SW 1271 (cell line): Measurements from ENCODE around the gene ATXN7L1.
"Not testable (repeated sequence)": the region's sequence is repeated elsewhere in the genome, so short reads cannot be mapped to it uniquely, and the experiment has no call there.

Source experiments
- DNase-seq, 2 experiments: peaks; one replicate each; lab custom pipeline; 2025; lab: John Stamatoyannopoulos, UW

The ATXN7L1 gene

DNA sequence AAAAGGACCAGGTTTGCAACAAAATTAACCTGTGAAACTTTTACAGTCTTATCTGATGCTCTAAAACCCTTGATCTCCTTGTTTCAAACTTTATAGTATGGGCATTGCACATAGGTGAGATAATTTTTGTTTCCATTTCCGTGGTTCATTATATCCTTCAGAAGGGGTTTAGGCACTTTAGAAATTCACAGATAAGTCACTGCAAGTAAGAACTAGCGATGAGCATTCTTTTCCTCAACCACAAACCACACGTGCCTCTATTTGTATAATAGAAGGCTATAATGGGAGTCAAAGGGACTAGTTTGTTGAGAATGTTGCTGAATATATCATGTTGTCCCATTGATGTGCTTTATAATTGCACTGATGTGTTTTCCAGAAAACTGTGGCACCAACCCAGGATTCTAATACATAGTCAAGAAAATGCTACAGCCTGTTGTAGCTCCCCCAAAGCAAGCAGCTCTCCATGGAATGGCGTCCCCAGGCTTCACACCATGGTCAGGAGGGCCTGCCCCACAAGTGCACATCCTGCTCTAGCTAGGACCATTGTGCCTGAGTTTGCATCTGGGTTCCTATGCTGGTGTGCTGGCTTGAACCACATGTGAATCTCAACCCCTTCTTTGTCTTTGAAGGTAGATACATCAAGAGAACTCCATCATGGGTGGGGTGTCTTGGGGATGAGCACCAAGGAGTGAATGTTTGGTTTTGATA, 14.0 kb upstream of the ATXN7L1 start:
- no peak for DNase-seq

DNA sequence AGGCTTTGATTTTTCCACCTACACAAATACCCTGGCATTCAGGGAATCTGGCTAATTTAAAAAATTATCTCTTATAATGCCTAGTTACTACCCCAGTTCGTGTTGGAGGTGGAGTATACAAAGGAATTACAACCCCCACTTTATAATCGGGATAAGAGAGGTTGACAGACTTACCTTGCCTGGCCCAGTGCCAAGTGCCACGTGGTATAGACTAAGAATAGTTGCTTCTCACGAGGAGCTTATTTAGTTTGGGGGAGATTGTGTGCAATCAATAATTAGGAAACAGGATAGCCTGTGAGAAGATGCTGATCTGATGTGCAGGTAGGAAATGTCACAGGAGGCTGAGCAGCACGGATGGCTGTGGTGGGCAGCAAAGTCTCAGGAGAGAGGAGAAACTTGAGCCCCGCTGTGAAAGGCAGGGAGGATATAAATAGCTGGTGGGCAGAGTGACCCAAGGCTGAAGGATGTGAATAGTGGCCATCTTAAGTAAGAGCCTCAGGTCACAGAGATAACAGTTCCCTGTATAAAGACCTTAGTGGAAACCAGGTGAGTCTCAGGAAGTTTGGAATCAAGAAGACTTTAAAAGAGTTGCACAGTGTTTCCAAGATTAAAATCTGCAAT, 11.3 kb upstream of the ATXN7L1 start:
- DNase-seq: no peak

DNA sequence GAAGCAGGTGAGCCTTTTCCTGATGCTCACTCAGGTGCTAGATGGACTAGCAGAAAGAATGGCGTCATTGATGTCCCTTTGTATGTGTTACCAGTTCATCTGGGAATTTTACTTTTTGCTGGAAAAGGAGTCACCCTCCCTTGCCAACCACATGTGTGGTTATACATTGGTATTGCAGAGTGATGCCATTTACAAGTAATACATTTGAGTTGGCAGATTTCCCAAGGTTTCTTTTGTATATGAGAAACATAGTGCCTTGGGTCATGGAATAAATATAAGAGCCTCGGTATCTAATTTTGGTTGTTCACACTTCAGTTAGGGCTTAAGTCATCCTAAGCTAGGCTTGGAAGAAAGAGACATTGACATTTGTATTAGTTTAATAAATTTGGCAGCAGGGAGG, 10.4 kb upstream of the ATXN7L1 start:
- DNase-seq: no peak

DNA sequence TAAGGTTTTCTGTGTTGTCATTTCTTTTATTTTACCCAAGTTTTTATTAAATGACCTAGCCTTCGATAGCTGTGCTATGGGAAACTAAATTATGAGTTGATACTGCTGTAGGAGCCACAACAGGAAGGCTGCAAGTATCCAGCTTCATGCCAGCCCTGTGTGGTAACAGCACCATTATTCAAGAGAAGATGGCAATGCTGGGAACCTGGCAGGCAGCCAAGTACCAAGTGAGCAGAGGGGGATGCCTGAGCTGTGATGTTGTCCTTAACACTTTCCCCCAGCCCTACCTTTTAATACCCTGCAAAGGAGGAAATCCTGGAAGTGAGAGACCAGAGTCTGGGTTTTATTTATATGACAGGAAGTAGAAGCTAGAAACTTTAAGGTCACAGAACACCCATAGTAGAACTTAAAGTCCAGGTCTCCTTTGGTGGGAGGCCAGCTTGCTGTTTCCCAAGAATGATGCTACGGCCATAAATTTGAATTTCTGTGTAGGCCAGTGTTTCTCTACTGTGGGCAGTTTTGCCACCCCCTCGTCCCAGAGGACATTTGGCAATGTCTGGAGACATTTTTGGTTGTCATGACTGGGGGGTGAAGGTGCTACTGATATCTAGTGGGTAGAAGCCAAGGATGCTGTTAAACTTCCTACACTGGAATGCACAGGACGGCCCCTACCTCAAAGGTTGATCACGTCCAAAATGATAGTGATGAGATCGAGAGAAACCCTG, 9.2 kb upstream of the ATXN7L1 start:
- DNase-seq: no peak

DNA sequence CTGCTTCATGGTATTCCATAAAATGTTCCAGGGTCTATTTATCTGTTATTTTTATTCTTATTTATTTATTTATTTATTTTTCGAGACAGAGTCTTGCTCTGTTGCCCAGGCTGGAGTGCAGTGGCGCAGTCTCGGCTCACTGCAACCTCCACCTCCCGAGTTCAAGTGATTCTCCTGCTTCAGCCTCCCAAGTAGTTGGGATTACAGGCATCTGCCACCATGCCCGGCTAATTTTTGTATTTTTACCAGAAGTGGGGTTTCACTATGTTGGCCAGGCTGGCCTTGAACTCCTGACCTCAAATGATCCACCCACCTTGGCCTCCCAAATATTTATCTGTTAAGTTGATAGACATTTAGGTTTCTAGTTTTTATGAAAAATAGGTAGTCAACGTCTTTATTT, 6.8 kb upstream of the ATXN7L1 start:
- DNase-seq: not testable (repeated sequence)

DNA sequence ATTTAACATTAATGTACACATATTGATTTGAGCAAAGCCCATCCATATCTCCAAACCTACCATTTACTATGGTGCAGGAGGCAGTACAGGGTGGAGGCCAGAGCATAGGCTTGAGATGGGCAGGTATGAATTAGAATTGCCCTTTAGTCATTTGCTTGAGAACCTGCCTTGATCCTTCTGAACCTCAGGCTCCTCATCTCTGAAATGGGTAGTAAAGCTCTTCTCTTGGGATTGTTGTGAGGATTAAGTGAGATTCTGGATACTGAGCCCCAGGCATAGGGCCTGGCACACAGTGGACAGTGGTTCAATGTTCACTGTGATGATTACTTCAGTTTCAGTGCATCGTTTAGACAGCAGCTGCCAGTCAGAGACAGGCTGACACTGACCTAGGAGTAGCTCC, 5.0 kb upstream of the ATXN7L1 start:
- DNase-seq: no peak

DNA sequence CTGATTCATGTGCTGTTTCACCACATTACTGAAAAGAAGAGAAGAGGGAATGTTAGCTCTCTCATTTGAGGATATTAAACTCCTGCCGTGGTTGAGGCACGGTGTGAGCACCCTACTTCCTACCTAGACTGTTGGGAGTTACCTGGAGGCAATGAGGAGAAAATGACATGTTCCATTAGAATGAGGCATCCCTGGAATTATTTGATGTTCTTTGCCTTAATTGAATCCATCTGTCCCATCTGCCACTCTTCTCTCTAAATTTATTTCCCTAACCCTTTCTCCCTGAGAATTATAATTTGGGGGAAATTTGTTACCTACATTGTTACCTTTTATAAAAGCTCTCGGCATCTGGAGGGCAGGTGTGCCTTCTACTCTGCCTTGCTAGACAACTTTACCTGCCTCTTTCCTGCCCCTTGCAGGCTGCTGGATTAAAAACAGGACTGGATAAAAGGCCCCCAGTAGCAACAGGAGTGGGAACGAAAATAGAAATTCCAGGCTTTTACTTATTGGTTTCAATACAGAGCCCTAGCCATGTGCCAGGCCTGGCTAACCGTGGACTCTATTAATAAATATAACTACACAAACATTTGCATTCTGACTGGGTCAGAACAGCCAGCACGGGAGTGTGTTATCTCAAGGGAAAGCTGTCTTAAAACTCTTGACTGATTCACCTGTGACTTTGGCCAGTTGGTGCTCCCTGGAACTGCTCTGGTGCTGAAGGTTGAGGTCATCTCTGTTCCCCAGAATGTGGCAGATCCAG, 4.4 kb upstream of the ATXN7L1 start:
- no peak for DNase-seq

DNA sequence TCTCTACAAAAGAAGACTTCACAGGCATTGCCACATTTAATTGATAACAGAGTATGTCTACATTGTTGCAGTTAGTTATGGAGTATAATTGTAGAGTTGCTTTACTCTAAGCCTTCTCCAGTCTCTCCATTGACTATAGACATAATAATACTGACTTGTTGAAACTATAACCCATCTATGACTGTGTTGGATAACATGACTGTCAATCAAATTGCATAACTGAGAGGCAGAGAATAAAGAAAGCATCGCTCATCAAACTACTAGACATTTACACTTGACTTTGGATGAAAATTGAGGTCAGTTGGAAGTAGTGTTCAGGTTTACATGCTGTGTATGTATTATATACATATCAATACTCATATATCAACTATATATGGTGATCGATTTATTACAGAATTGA, 3.4 kb upstream of the ATXN7L1 start:
- no peak for DNase-seq

DNA sequence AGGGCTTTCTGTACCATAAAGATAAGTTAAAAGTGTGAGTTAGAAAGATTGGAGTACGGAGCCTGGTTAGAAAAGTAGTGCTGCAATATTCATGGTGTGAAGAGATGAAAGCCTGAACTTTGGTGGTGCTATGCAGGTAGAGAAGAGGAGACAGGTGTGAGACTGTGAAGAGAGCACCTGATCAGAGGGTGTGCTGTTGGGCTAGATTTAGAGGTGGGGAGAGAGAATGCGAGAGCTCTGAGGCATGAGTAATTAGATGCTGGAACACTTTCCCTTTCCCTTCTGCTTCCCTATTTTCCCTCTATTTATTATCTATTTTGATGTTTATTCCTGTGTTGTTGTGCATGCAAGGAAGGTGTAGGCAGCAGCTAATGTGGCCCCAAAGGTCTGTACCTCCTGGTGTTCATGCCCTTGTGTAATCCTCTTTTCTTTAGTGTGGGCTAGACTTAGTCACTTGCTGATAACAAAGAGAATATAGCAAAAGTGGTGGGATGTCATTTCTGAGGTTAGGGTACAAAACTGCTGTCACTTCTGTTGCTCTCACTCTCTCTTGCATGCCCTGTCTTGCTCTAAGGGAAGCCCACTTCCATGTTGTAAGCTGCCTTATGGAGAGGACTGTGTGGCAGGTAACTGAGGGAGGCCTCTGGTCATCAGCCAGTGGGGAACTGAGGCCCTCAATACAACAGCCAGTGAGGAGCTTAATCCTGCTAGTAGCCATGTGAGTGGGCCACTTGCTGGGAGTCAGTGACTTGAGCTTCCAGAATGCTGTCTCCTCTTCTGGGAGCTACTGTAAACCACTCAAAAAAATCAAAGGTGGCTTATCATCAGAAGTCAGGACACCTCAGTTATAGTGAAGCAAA, 2.6 kb upstream of the ATXN7L1 start:
- DNase-seq: no peak

DNA sequence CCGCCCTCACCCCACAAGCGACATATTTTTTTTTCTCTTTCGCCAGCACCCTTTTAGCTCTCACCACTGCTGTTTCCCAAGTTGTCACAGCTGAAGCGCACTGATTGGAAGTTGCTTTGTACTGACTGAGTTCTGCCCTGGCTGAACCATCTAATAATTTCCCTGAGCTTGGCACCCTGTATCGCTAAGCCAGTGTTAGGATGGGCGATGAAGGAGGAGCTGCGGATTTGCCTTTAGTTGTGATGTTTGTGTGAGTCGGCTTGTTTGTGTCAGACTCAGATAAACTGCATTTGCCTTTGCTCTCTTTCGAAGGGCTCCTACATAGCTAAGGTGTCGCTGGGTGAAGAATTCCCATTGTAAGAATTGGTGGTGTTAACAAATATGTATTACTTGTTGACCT, 1.3 kb upstream of the ATXN7L1 start:
- no peak for DNase-seq

DNA sequence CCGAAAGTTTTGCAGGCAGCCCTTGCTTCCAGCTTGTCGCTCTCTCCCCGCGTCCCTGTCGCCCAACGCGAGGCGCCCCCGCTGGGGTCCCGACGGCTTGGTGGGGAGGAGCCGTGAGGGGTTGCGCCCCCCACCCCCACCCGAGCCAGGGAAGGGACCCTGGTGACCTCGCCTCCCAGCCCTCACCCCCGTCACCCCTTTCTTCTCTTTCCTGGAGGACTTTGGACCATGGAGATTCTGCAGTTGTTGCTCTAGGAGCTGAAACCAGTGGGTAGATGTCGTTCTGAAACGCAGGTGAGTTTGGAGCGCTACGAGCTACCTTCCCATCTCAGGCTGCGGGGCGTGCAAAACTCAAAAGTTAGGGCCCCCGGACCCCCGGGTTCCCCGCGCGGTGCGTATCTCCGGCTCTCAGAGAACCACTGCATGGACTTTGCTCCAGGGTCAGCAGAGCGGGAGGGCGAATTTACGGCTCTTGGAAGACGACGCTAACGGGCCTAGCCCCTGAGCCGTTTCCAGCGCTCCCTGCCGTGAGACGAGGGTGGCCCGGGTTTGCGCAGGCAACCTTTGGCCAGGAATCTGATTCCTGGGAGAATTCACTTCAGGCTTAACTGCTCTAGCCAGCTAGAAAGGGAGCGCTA, 684 bp upstream of the ATXN7L1 start:
- DNase-seq: peak in 1 of 2 experiments; percentile 32

DNA sequence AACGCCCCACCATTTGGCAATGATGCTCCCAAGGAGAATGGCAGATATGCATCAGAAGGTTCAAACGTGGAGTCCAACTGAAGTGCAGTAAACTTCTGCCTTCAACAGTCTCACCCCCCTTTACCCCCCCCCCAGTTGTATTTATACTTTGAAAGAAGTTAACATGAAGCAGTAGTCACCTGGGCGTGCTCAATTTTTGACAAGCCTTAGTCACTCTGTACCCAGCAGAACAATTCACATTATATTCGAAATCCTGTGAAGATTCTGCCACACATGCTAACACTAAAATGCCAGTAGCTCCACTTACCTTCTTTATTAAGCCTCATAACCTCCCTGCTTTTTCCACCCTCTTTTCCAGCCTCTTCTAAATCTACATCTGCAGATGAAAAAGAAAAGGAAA, 894 bp downstream of the ATXN7L1 start:
- no peak for DNase-seq

DNA sequence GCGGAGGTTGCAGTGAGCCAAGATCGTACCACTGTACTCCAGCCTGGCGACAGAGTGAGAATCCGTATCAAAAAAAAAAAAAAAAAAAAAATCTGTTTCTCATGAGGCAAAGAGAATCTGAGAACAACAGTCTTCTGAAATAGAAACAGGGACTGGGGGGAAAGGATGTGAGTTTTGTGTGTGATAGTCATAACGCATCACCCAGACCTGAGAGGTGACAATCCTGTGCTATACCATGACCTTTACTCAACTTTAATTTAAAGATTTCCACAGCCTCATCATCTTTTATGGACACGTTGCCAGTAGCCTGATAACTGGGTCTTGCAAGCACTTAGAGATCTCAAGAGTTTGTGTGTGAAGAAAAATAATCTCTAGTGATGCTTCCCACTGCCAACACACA, 2.3 kb downstream of the ATXN7L1 start:
- DNase-seq: no peak

DNA sequence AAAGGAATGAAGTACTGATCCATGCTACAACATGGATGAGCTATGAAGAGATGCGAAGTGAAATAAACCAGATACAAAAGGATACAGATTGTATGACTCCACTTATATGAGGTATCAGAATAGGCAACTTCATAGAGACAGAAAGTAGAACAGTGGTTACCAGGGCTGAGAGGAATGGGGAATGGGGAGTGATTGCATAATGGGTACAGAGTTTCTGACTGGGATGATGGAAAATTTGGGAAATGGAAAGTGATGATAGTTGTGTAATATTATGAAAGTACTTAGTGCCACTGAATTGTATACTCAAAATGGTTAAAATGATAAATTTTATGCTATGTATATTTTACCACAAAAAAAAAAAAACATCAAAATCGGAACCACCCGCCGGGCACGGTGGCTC, 3.9 kb downstream of the ATXN7L1 start:
- DNase-seq: no peak

DNA sequence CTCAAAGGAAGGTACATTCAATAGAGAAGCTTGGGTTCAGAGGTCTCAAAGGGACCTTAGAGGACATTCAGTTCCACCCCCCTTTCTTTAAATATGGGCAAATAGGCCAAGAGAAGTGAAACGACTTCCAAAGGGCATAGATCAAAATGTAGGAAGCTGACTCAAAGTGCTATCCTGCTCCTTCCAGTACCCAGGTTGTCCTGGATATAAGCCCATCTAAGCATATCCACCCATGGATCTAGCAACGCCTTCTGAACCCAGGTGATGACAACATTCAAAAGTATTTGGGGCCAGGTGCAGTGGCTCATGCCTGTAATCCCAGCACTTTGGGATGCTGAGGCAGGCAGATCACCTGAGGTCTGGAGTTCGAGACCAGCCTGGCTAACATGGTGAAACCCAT, 5.3 kb downstream of the ATXN7L1 start:
- DNase-seq: no peak

DNA sequence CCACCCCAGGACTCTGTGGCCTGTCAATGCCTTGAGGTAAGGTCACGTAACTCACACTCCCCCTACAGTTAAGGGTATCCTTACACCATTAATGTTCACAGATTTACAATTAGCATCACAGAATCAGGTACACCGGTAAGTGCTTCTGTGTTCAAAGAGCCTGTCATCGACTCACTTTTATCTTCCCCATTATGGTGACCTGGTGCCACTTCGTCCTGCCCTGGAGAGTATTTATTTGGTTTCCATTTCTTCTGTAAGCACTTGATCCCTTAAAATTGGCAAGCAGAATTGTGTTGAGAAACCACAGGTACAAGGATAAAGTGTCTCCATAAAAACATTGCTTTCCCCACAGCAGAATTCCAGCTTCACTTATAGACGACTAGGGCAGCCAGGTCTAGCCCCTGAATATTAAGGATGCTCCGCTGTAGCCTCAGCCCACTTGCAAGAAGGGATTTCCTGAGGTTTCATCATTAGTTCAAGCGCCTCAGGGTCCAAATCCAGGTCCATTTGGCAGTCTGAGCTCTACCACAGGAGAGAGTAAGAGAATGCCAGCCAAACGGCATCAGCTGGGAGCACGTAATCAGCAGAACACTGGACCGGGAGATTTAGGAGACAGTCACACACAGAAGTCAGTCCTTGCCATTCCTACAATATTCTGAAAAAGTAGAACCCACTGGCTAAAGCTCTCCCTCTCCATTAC, 10.1 kb downstream of the ATXN7L1 start:
- DNase-seq: no peak

DNA sequence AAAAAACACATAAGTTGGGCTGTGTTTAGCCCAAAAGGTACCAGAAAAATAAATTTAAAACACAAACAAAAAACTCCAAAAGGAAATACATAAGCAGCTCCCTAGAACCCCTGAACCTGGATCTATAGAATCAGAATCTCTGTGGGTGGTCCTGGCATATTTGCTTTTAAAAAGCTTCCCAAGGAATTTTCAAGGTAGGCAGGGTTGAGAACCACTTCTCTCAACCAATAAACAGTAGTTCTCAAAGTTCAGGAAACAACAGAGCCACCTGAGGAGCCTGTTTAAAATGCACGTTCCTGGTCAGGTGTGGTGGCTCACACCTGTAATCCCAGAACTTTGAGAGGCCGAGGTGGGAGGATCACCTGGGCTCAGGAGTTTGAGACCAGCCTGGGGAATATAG, 12.5 kb downstream of the ATXN7L1 start:
- DNase-seq: no peak

DNA sequence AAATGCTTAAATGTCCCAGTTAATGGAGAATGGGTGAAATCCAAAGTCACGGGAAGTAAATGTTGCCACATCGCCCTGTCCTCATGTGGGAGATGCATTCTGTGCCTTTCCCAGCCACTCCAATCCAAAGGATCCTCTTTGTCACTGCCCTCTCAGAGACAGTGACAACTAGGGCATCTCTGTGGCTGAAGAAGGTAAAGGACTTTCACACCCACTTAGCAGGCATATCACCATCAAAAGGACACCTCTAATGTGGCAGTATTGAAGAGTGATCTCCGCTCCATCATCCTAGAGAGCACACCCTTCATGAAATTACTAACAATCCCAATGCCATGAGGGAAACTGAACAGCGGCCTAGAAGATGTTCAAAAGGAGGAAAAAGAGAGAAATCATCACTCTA, 13.6 kb downstream of the ATXN7L1 start:
- DNase-seq: no peak

DNA sequence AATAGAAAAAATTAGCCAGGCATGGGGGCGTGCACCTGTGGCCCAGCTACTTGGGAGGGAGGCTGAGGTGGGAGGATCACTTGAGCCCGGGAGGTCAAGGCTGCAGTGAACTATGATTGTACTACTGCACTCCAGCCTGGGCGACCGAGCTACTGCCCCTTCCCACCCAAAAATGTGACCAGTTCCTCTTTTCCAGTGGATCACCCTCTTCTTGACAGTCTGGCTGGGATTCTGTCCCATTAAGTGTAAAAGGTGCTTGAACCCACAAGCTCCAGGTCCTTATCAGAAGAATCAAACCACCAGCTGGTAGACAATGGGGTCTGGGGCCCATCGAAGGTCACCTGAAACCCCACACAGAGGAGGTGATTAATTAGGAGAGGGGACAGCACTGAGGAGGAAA, 14.1 kb downstream of the ATXN7L1 start:
- DNase-seq: no peak

DNA sequence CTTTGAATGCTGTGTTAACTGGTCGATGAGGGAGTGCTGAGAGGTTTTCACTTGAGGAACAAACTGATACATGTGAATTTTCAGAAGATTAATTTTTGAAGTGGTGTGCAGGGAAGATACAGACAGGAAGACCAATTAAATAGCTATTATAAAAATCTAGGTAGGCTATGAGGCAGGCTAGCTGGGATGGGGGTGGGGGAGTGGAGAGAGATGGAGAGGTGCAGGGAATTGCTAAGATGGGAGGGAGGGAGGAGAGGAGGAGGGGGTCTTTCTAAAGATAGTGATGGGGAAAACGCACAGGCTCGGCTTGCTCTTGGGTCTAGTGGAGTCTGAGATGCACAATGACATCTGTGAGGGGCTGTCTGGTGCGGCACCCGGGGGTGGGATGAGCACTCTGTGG, 15.2 kb downstream of the ATXN7L1 start:
- DNase-seq: no peak

DNA sequence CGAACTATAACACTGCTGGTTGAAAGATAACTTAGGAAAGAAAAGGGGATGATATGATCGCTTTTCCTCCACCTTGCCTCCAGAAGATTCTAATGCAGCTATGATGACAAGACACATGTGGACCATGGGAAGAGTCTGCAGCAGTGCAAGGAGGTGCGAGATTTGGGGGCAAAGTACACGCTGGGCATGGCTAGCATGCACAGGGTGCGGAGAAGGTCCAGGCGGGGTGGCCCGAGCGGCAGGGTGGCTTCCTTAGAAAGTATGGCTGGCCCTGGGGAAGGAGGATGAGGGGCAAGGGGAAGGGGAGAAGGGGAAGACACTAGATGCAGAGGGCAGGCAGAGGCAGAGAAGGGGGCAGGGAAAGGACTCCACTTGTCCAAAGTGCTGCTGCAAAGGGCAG, 15.6 kb downstream of the ATXN7L1 start:
- DNase-seq: no peak
